ENCODE results near the gene KIAA0040. TPM values are rescaled to one million over a fixed set of nuclear protein-coding genes. Genes with fewer than 3 reads are reported as not detected.
A peak's percentile ranks its signal among the peaks of the same experiment; 100 is the strongest.

Gene KIAA0040
- total RNA-seq (2013; cell fraction: nucleolus; rRNA removed): 19.4 and 22.6 TPM in 2 replicates
- total RNA-seq (2014; rRNA removed): 22.9 and 24.1 TPM in 2 replicates
- total RNA-seq (2014; rRNA removed; fragmentation: Illumina TruSeq; extraction: Trizol): 23.5 and 24.4 TPM in 2 replicates
- total RNA-seq (2021): 29.0 and 29.2 TPM in 2 replicates
- 5.8 TPM for polyA plus RNA-seq (2011; ENCODE audit: low read depth)
- 39.9 and 47.7 TPM in 2 replicates for polyA plus RNA-seq (2011; rRNA removed)
- polyA plus RNA-seq (2011; cell fraction: cytosol; rRNA removed): 44.7 and 45.5 TPM in 2 replicates
- polyA plus RNA-seq (2011; cell fraction: nucleus; rRNA removed): 28.1 and 33.0 TPM in 2 replicates
- polyA plus RNA-seq (2012): 7.0 and 11.0 TPM in 2 replicates
- polyA plus RNA-seq (2014; fragmentation: Illumina TruSeq; extraction: Trizol): 31.8 and 38.1 TPM in 2 replicates
- 1 to 10 TPM; 7.6 to 8.3 TPM for polyA plus RNA-seq (2014; fragmentation: Nextera tagmentation; extraction: Ambion mirVana)
- polyA plus RNA-seq (2014; rRNA removed): 20.5 and 24.1 TPM in 2 replicates
- polyA plus RNA-seq (2016; fragmentation: Nextera tagmentation; extraction: Ambion mirVana): 10 to 100 TPM; 19.7 to 20.3 TPM
- polyA minus RNA-seq (2011; rRNA and poly(A)+ RNA removed): 57.5 and 68.2 TPM in 2 replicates
- 15.7 and 17.1 TPM in 2 replicates for polyA minus RNA-seq (2011; cell fraction: cytosol; rRNA and poly(A)+ RNA removed)
- 14.0 and 17.7 TPM in 2 replicates for polyA minus RNA-seq (2011; cell fraction: nucleus; rRNA and poly(A)+ RNA removed)
- percentile 80 among the genes with signal in this experiment for Bru-seq, nascent RNA
- percentile 60 among the genes with signal in this experiment for BruChase-seq, experiment 1, labeled RNA remaining after a 6-hour chase
- percentile 73 among the genes with signal in this experiment for BruChase-seq, experiment 2, labeled RNA remaining after a 2-hour chase
- long read RNA-seq, experiment 1, full-length matches to known transcripts: 10 of 12 reads
- long read RNA-seq, experiment 1, partial matches to known transcripts: 0 of 12 reads
- long read RNA-seq, experiment 1, other reads (novel, unspliced or antisense): 2 of 12 reads
- long read RNA-seq, experiment 2, full-length matches to known transcripts: 14 of 34 reads
- long read RNA-seq, experiment 2, partial matches to known transcripts: 2 of 34 reads
- long read RNA-seq, experiment 2, other reads (novel, unspliced or antisense): 18 of 34 reads

GRCh38 chr1:175192630-175193526 is at the start of gene KIAA0040:
KIAA0040 (minus strand) TSS chr1:175192776; CDS start chr1:175161013, 31,763 bp downstream.
- Histone ChIP-seq H4K20me1 (ENCODE audit: control insufficient read depth, insufficient read depth) (no peaks in the 10 kb centered on the region), H3K9ac (ENCODE audit: control insufficient read depth, insufficient read depth, low read length) (peak within 1 kb of the TSS; percentile 73), H3K36me3 (ENCODE audit: control insufficient read depth in 2 of 2, insufficient read depth in 2 of 2, low read length in 1 of 2) (no peaks in the 10 kb centered on the region; a peak in 1 of 4 replicates), H3K79me2 (ENCODE audit: control insufficient read depth, insufficient read depth, low read length) (peaks cover 42% of the 10 kb centered on the region), H3K27me3 (replicated peaks in 1 of 2; ENCODE audit: control insufficient read depth in 2 of 2, insufficient read depth in 2 of 2, low read length in 1 of 2) (no peaks in the 10 kb centered on the region), H3K9me3 (replicated peaks; ENCODE audit: control insufficient read depth, insufficient read depth, low read length) (no peaks in the 10 kb centered on the region), H3K4me3 (peak within 1 kb of the TSS; percentile 83), H2AFZ (ENCODE audit: control insufficient read depth, low read depth, low read length) (peak within 1 kb of the TSS; percentile 91), H3K4me1 (ENCODE audit: control insufficient read depth, insufficient read depth, low read length) (peaks cover 37% of the 10 kb centered on the region), H3K27ac (ENCODE audit: control insufficient read depth, insufficient read depth) (peak within 1 kb of the TSS; percentile 23), H3K4me2 (ENCODE audit: control insufficient read depth, insufficient read depth) (peak within 1 kb of the TSS; percentile 98)
- ChIA-PET SMC1A (ENCODE audit: uncharacterized antibody, unreplicated experiment) (interaction anchor here (0.8 to 5.7 kb wide), 15 partner anchors 11 to 126 kb away, joined by 3 to 51 read pairs (median 6); no protein-coding TSS in a partner anchor), POLR2A (interaction anchor here (0.8 to 3.0 kb wide), 2 partner anchors 11 to 52 kb away, joined by 4 to 11 read pairs; no protein-coding TSS in a partner anchor), CTCF (interaction anchor here (0.7 to 9.1 kb wide), 13 partner anchors 7 to 126 kb away, joined by 3 to 72 read pairs (median 5); no protein-coding TSS in a partner anchor), RAD21 (ENCODE audit: unreplicated experiment) (interaction anchor here (1.0 to 6.2 kb wide), 9 partner anchors 11 to 126 kb away, joined by 3 to 58 read pairs (median 4); no protein-coding TSS in a partner anchor)
- no TSS peak for BruUV-seq (replicated peaks)
- in situ Hi-C loops (cut with MboI): no loop called here
- no peak for DNase-seq (ENCODE audit: low read depth, low spot score)
- FAIRE-seq: no peak
- WGBS (ENCODE audit: insufficient coverage, insufficient replicate concordance, low lambda C conversion rate, missing lambda C conversion rate): 12% methylated on average over 49 of the region's 62 CpGs
- intact Hi-C loops (cut with micrococcal nuclease; ENCODE audit: unreplicated experiment): no loop called here
- peak; percentile 78 for ATAC-seq
- TF ChIP-seq SKIL (IDR thresholded peaks at IDR 0.05; ENCODE audit: low read depth, poor library complexity, severe bottlenecking) (no peak), GATAD2B (conservative IDR thresholded peaks at IDR 0.05; ENCODE audit: low read depth) (no peak; the same call in 1 of the 2 replicates), CEBPZ (IDR thresholded peaks at IDR 0.05; ENCODE audit: low read depth, low read length) (no peak), ATF3 (IDR thresholded peaks at IDR 0.05; ENCODE audit: borderline replicate concordance, extremely low read depth, low read depth, low read length) (no peak), EZH2 (IDR thresholded peaks at IDR 0.05; ENCODE audit: borderline replicate concordance, control insufficient read depth, low read depth, low read length) (no peak)
